ELR (cell line): Measurements from ENCODE around the gene ESYT2.

Experiments used
- DNase-seq: peaks from one replicate; pipeline ENCODE4 v3.0.0-alpha.2; 2015; ENCODE audit warnings: low read depth

Gene ESYT2

DNA sequence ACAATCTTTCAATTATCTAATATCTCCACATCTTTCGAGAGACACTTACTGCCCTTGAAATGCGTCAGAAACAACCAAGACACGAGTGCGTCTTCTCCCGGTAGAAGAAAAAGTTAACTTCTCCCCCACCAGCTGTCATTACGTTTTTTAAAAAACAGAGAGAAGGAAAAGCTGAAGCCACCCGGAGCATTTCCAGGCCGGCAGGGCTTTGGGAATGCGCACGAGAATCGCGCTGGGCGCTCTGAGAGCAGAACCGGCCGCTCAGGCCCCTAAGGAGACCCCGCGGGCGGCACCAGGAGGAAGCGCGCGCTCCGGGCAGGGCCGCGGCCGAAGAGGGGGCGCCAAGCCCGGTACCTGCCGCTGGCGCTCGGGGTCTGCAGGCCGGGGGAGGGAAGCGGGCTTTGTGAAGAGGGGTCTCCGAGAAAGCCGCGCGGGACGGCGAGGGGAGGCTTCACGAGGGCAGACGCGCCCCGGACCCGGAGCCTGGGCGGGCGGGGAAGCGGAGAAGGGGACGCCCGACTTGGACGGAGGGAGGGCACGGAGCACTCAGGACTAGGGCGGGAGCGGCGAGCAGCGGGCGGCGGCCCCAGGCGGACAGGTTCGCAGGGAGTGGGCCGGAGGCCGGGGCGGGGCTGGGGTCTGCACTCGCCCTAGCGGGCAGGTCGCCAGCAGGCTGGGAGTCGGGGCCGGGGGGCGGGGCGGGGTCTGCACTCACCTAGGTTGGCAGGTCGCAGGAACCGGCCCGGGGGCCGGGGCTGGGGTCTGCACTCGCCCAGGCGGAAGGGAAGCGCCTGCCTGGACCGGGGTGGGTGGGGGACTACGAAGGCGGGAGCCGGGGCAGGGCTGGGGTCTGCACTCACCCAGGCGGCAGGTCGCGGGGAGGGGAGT lies 932 bp downstream of the ESYT2 start:
- peak; percentile 45 for DNase-seq

DNA sequence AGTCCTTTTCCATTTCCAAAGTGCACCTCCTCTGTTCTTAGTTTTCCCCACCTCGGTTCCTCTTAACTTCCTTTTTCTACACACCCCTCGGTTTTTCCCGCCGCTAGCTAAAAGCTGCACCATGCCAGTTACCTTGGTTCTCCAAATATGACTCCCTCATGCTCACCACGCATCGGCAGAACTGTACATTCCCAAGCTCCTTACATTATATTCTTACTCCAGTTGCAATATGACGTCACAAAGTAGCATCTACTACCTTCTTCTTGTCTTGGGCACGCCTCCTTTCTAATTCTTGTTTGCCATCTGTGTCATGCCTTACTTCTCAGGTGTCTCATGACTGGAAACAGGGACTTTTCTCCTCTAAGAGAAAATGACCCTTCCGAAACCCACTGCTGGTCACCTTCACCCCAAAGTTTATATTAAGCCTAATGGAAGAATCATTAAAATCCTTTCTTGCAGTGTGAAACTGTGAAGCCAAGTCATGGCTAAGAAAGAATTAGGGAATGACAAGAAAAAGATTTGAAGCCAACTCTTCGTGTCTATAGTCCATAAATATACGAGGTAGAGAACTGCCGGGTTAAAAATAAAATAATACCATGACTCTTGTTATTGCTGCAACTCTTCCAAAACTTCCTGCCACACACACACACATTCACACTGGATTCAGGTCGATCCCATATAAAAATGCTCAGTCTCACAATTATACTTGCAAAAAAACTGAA lies 1.7 kb downstream of the ESYT2 start:
- DNase-seq = peak; percentile 40

DNA sequence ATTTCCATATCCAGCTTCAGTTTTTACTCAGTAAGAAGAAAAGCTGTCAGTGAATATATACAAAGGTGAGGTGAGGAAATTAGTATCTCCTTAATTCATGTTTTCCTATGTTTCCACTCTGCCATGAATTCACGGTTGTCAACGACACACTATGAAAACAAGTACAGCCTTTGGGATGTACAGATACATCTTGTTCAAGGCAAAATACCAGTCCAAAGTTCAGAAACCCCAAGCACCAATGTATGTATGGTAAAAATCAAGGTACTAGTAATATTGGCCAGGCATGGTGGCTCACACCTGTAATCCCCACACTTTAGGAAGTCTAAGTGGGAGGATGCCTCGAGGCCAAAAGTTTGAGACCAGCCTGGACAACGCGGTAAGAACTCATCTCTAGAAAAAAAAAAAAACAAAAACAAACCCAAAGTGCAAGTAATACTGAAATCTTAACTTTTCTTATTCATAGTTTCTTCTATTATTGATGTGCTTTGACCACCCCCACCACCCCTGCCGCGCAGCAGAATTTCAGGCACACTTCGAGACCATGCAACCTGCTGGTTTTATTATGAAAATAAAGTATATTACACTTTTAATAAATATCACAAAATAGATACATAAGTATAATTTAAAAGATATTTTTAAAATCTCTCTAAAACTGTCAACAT lies 3.5 kb downstream of the ESYT2 start:
- DNase-seq = no peak

- peak; percentile 35 for DNase-seq
These were observed 5.3 kb downstream of the ESYT2 start for GRCh38 chr7:158824028-158824427.

GRCh38 chr7:158821171-158822031 lies 7.9 kb downstream of the ESYT2 start:
- peak; percentile 95 for DNase-seq

DNA sequence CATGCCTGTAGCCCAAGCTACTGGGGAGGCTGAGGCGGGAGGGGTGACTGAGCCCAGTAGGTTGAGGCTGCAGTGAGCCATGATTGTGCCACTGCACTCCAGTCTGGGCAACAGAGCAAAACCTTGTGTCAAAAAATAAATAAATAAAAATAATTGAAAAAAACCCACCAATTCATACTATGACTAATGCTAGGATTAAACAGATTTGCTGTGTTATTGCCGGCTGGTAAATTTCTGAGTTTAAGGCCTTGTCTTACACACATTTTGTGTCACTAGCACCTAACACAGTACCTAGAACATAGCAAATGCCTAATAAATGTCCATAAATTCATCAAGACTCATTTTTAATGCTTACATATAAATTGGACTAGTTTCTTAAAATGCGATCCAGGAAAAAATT lies 8.7 kb downstream of the ESYT2 start:
- peak; percentile 68 for DNase-seq

DNA sequence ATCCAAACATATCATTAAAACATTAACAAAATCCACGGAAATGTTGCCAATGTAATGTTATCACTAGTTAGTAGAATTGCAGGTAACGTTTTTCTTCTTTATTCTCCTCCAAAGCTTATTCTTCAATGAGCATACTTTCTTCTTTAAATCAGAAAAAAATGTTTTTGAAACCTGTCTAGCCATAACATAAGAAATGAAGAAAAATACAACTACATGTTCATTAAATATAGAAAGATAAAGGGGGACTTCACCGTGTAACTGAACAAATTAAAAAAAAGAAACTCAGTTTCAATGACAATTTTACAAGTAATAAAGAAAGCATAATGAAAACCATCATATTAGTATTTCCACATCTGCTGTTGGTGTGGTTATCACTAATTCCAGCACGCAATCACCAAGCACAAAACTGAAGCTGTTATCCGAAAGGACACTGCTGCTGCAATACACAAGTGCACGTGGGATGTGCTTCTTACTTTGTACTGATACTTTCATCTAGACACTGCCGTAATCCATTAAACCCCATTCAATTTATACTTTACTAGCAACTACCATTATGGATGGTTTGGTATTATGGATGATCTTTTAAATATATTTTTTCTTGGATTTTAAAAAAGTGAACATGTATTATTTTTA lies 9.6 kb downstream of the ESYT2 start:
- no peak for DNase-seq

- peak; percentile 98 for DNase-seq
These were observed 10.7 kb downstream of the ESYT2 start for GRCh38 chr7:158818325-158819213.

GRCh38 chr7:158816995-158817394 lies 12.3 kb downstream of the ESYT2 start:
- DNase-seq = no peak

DNA sequence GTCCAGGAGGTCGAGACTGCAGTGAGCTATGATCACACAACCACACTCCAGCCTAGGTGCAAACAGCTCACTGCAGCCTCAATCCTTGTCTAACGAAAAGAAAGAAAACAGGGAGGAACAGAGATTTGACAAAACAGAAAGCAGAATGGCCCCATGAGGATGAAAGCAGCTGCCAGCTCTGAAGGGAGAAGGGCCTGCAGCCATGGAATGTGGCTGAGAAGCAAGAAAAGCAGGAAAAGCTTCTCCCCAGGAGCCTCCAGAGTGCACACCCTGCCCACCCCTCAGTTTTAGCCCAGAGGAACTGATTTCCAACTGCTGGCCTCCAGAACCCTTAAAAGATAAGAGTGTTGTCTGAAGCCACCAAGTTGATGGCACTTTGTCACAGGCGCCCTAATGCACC lies 13.0 kb downstream of the ESYT2 start:
- no peak for DNase-seq

GRCh38 chr7:158815800-158816128 lies 13.5 kb downstream of the ESYT2 start:
- DNase-seq = no peak

- no peak for DNase-seq
These were observed 14.1 kb downstream of the ESYT2 start for GRCh38 chr7:158815083-158815799.

GRCh38 chr7:158814637-158815036 lies 14.7 kb downstream of the ESYT2 start:
- no peak for DNase-seq

DNA sequence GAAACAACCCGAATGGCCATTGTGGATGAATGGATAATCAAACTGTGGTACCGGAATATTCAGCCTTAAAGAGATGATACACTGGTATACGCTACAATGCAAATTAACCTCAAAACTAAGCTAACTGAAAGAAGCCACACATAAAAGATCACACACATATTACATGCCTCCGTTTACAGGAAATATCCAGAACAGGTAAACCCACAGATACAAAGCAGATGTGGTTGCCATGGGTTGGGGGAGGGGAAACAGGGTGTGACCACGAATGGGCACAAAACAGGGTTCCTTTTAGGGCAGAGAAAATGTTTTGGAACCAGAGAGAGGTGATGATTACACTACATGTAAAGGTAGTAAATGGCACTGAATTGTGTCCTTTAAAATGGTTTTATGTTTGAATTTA lies 16.6 kb downstream of the ESYT2 start:
- DNase-seq = no peak

- DNase-seq = no peak
These were observed 17.4 kb downstream of the ESYT2 start for GRCh38 chr7:158811894-158812293.

DNA sequence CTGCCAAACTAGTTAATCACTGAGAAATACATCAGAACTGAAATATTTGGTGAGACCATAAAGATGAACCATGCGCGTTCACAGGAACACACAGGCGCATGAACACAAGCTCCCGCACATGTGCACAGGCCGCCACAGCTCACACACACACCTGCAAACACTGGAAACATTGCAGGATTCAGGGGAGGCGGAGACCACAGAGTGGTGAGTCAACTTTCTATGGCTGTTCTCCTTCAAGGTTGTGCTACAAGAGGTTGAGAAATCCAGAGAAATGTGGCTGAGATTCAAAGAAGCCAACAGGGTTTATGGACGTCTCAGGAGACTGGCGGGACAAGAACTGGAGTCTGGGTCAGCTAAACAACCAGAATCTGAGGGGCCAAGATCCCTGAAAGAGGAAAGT lies 17.8 kb downstream of the ESYT2 start:
- peak; percentile 22 for DNase-seq

DNA sequence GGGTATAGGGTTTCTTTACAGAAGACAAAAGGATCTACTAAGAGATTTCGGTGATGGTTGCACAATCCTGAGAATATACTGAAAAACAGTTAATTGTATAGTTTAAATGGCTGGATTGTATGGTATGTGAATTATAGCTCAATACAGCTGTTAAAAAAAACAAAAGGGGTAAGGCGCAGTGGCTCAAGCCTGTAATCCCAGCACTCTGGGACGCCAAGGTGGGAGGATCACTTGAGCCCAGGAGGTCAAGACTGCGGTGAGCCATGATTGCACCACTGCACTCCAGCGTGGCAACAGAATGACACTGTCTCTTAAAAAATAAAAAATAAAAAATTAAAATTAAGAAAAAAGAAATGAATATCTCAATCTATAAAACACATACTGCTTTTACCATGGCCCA lies 18.5 kb downstream of the ESYT2 start:
- DNase-seq = no peak

GRCh38 chr7:158809596-158809995 lies 19.7 kb downstream of the ESYT2 start:
- DNase-seq = no peak

- DNase-seq = no peak
These were observed 21.2 kb downstream of the ESYT2 start for GRCh38 chr7:158808126-158808525.

- no peak for DNase-seq
These were observed 23.4 kb downstream of the ESYT2 start for GRCh38 chr7:158805937-158806336.
